ENCODE measurements around the gene CASS4. TPM values are rescaled to one million over a fixed set of nuclear protein-coding genes. Genes with fewer than 3 reads are reported as not detected.

The CASS4 gene
- total RNA-seq, 2 experiments from 2014 or later: 2.7 to 2.8 TPM

- ChIA-PET POLR2A (interaction anchor here (0.6 kb wide), 2 partner anchors 96 to 538 kb away, joined by 3 to 4 read pairs; no protein-coding TSS in a partner anchor), CTCF (interaction anchor here (1.0 to 1.3 kb wide), 2 partner anchors 12 to 18 kb away, joined by 3 read pairs; no protein-coding TSS in a partner anchor)
Measured at GRCh38 chr20:56433880-56434255, 21.8 kb downstream of the CASS4 start.

GRCh38 chr20:56437196-56437960 lies 25.3 kb downstream of the CASS4 start:
- ChIA-PET CTCF (no interaction called here), POLR2A (no interaction called here)

DNA sequence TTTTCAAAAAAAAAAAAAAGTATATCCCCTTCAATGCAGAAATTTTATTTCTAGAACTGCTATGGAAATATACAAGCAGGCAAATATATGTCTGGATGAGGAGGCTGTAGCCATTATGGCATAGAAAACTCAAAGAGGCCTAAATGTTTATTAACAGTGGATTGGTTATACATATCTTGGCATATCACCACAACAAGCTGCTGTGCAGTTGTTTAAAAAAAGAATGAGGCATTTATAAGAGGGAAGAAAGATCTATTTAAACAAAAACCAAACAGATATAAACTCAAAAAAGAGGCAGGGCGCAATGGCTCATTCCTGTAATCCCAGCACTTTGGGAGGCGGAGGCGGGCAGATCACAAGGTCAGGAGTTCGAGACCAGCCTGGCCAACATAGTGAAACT lies 26.2 kb downstream of the CASS4 start:
- POLR2A ChIA-PET: no interaction called here
- CTCF ChIA-PET: interaction anchor here (1.6 kb wide), 1 partner anchor 26 kb away, joined by 4 read pairs; the partner anchor contains the start of gene CASS4

DNA sequence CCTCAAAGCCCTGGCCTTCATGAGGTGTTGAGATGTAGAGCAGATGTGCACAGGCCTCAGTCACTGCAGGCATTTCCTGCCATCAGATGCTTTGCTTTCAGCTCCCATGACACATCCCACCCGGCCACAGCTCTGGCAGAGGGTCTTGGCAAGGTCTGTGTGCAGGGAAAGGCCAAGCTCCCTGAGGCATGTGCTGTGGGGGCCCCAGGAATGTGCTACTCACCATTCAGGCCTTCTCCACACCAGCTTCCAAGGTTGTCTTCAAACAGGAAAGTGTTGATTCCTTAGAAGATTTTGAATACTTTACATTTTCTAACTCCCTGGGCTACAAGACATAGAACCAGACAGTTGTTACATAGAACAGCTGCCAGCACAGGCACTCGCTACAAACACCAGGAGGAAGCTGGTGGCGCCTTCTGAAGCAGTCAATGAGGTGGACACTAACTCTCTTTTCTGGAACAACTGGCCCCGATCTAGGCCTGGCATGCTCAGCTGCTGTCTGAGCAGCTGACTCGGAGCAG lies 27.8 kb downstream of the CASS4 start:
- ChIA-PET POLR2A (interaction anchor here (0.6 to 1.3 kb wide), 2 partner anchors 12 to 24 kb away, joined by 3 to 4 read pairs; no protein-coding TSS in a partner anchor), CTCF (interaction anchor here (1.6 kb wide), 1 partner anchor 28 kb away, joined by 4 read pairs; the partner anchor contains the start of gene CASS4)

GRCh38 chr20:56440346-56441007 lies 28.4 kb downstream of the CASS4 start:
- CTCF ChIA-PET: no interaction called here
- POLR2A ChIA-PET: interaction anchor here (0.6 to 0.7 kb wide), 2 partner anchors 11 to 18 kb away, joined by 3 to 4 read pairs; no protein-coding TSS in a partner anchor

DNA sequence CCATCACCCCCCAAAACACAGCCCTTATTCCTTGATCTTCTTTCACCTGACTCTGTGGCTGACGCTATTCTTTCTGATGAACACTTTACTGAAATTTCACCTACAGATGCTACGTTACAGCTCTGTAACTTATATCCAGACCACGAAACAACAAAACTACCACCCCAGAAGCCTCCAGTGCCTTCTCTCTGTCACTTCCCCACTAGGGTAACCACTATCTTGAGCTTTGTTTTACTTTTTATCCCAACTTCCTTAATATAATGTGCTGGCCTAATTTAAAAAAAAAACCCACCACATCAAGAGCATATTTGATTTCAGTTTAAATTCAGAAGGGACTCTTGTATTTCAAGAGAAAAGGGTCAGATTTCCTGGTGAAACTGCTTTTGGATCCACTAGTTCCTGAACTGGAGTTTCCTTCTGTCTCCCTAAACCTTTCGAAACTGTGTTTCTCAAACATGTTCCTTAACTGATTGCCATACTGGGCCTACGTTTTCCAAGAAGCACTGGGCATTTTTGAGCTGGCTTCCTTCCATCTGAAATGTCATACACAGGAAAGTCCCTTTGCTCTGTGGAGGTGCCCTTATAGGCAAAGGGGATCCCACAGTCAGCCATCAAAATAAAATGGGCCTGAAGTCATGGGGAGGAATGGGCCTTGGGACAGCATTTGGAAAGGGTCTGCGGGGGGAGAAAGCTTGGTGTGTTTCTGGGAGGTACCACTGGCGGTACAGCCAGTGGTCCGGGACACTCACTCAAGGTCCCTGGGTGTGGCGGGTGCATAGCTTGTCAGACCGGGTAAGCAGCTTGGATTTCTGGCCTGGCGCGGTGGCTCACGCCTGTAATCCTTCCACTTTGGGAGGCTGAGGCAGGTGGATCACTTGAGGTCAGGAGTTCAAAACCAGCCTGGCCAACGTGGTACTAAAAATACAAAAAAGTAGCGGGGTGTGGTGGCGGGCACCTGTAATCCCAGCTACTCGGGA lies 30.6 kb downstream of the CASS4 start:
- CTCF ChIA-PET: interaction anchor here (1.4 kb wide), 3 partner anchors 24 to 47 kb away, joined by 3 to 6 read pairs (median 4); no protein-coding TSS in a partner anchor
- POLR2A ChIA-PET: interaction anchor here (0.9 kb wide), 1 partner anchor 1946 kb away, joined by 3 read pairs; no protein-coding TSS in a partner anchor

DNA sequence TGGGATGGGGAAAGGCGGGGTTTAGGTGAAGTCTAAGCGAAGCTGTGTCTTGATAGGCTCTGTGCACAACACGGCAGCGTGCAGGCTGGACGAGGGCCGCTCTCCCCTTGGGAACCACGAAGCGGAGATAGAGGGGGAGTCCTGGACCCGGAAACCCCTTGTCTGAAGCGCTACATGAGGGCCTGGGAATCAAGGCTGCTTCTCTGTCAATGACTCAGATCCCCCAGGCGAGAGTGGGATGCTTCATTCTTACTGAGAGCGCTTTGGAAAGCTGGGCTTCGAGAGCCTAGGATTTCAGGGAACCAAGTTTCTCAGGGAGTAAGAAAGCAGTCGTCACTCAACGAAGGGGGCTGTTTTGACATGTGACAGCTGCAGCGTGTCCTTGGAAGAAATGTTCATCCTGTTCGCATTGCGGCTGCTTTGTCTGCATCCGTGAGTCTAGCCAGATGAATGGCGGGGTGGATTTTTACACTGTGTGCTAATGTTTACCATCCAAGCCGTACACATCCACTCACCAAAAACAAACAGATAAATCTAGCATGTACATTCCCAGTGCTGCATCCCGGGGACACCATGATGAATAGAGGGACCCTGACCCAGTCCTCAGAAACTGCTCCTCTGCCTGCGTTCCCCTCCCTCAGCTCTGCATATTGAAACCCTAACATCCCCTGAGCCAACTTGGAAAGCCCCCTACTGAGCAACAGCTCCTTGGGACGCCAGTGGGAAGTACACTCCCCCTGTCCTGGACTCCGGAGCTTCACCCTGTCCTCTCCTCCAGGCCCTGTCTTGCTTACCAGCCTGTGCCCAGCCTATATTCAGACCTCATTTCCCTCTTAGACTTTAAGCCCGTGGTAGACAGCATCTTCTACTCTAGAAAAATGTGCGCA lies 31.8 kb downstream of the CASS4 start:
- CTCF ChIA-PET: interaction anchor here (1.4 kb wide), 1 partner anchor 29 kb away, joined by 4 read pairs; no protein-coding TSS in a partner anchor
- POLR2A ChIA-PET: no interaction called here

DNA sequence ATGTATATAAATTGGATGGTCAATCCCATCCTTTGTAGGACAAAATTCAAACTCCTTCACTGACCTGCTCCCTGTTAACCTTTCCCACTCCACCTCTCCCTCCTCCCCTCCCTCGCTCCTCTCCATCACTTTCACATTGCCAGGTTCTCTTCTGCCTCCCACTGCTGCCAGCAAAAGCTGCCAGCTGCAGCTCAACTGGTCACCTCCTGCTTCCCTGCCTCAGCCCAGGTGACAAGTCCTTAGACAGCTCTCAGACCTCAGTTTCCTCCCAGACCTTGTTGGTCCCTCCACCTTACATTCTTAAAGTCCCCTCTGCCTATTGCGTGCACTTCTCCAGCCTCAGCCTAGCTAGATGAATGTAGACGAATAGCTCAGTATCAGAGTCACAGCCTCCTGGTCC lies 33.1 kb downstream of the CASS4 start:
- CTCF ChIA-PET: no interaction called here
- POLR2A ChIA-PET: no interaction called here

DNA sequence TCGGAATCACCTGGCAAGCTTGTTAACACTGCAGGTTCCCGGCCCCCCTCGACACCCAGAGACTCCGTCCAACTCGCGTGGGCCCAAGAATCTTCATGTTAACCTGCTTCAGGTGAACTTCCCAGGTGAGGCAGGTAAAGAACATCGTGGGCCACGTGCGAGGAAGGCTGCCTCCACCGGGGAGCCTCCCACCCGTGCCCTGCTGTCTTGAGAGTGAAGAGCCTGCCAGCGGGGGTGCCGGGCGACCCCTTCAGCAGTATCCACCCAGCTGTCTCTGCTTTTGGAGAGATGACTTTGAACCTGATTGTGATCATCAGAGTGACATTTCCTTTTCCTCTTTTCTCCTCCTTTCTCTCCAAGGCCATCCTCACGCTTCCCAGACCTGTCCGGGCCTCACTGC lies 33.5 kb downstream of the CASS4 start:
- ChIA-PET CTCF (no interaction called here), POLR2A (no interaction called here)

DNA sequence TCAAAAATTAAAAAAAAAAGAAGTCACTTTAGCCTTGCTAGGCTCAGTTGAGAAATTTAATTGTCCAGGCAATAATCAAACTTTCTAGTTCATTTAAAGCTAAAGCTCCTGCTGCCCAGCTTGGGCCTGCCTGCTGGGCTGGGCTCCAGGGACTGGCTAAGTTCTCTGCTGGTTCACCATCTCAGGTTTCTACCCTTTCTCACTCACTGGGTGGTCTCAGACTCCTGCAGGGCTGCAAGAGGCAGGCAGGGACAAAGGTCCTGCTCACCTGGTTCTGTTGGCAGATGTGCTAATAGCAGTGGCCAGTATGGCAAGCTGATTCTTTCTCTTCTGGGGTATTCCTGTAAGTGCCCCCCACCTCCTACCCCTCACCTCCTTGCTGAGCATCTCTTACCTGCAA lies 35.2 kb downstream of the CASS4 start:
- ChIA-PET POLR2A (no interaction called here), CTCF (interaction anchor here (0.7 to 1.2 kb wide), 2 partner anchors 24 to 73 kb away, joined by 3 read pairs; no protein-coding TSS in a partner anchor)

DNA sequence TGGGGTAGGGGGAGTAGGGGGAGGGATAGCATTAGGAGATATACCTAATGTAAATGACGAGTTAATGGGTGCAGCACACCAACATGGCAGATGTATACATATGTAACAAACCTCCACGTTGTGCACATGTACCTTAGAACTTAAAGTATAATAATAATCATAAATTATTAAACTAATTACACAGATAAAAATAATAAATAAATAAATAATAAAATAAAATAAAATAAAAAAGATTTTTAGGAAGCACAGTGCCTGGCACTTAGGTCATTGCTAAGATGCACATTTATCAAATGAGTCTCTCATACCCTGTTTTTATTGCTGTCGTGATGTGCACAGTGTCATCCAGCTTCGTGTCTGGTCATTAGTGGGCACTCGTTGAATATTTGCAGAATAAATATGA lies 37.4 kb downstream of the CASS4 start:
- ChIA-PET CTCF (no interaction called here), POLR2A (no interaction called here)

GRCh38 chr20:56451056-56451765 lies 39.2 kb downstream of the CASS4 start:
- CTCF ChIA-PET: no interaction called here
- POLR2A ChIA-PET: interaction anchor here (0.7 kb wide), 1 partner anchor 11 kb away, joined by 3 read pairs; no protein-coding TSS in a partner anchor

DNA sequence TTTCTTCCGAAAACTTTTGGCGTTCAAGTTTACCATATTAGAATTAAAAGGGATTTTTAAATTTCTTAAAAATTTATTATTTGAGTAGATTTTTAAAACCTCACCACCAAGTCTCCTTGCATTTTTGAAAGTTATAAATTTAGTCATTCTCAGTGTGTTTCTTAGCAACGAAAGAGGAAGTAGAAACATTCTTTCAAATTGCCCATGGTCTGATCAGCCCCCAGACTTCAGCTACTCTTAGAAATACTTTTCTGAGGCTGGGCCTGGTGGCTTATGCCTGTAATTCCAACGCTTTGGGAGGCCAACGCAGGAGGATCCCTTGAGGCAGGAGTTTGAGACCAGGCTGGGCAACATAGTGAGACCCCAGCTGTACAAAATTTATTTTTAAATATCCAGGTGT lies 41.3 kb downstream of the CASS4 start:
- CTCF ChIA-PET: no interaction called here
- POLR2A ChIA-PET: no interaction called here

DNA sequence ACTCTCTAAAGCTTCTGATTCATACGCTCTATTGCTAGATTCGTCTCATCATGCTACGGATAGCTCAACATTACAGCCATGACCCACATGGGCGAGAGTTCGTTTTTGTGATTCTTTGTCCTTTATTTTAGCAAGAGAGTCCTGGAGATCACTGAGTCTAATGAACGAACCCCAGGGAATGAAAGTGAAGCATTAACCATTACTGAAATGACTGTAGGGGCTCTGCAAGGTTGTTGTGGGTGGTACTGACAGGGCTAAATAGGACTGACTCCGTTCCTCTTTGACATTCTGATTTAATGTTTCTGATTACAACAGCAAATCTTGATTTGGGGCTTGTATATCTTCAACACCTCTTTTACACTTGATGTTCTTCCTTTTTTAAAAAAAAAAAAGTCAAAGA lies 42.7 kb downstream of the CASS4 start:
- POLR2A ChIA-PET: no interaction called here

GRCh38 chr20:56458206-56458821 lies 46.3 kb downstream of the CASS4 start:
- POLR2A ChIA-PET: interaction anchor here (0.6 kb wide), 1 partner anchor 17 kb away, joined by 4 read pairs; no protein-coding TSS in a partner anchor
- CTCF ChIA-PET: interaction anchor here (1.2 kb wide), 1 partner anchor 61 kb away, joined by 3 read pairs; no protein-coding TSS in a partner anchor

More for the DNA sequence above, 42.7 kb downstream of the CASS4 start:
- CTCF ChIA-PET: no interaction called here

DNA sequence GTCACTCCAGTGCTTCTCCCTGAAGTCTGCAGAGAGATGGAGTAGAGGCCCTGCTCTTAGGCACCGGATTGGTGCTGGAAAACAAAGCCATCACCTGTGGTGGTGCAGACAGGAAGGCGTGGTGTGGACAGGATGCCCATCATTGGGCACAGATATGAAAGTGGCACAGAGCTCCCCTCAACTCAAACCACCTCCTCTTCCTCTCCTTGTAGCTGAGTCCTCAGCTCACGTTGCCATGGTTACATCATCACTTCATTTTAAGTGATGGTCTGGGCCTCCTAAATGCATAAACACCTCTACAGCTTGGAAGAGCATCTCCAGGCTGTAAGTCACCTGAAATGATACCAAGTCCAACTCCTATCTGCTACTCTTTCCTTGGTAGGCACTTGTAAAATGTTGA lies 48.4 kb downstream of the CASS4 start:
- POLR2A ChIA-PET: no interaction called here

GRCh38 chr20:56461576-56461975 lies 49.5 kb downstream of the CASS4 start:
- POLR2A ChIA-PET: no interaction called here
- CTCF ChIA-PET: no interaction called here

More for the DNA sequence above, 48.4 kb downstream of the CASS4 start:
- CTCF ChIA-PET: no interaction called here
